ENCODE data around the gene SRM.
"Not testable (repeated sequence)": the region's sequence is repeated elsewhere in the genome, so short reads cannot be mapped to it uniquely, and the experiment has no call there.

Gene SRM

GRCh38 chr1:11045428-11046269 is 14.2 kb downstream of the SRM start:
- DNase-seq: no peak
- Histone ChIP-seq H3K27me3 (replicated peaks; ENCODE audit: control insufficient read depth, insufficient read depth, low read length, poor library complexity, severe bottlenecking) (no peaks in the 10 kb centered on the region), H3K27ac (ENCODE audit: insufficient read depth, low read length, poor library complexity, severe bottlenecking) (no peak overlapping the region), H3K36me3 (ENCODE audit: control insufficient read depth, insufficient read depth, low read length) (no peaks in the 10 kb centered on the region), H3K4me3 (ENCODE audit: insufficient read depth, low read depth, low read length, poor library complexity, severe bottlenecking) (no peak overlapping the region), H3K9me3 (ENCODE audit: control insufficient read depth, low read length) (no peaks in the 10 kb centered on the region), H3K4me1 (ENCODE audit: control insufficient read depth, insufficient read depth, low read length, poor library complexity, severe bottlenecking) (no peaks in the 10 kb centered on the region)

- no peaks in the 10 kb centered on the region for H3K27me3 ChIP-seq (replicated peaks; ENCODE audit: control insufficient read depth, insufficient read depth, low read length, poor library complexity, severe bottlenecking)
These were observed 14.9 kb downstream of the SRM start for GRCh38 chr1:11044849-11045427.

GRCh38 chr1:11044086-11044848 is 15.6 kb downstream of the SRM start:
- Histone ChIP-seq H3K4me1 (ENCODE audit: control insufficient read depth, insufficient read depth, low read length, poor library complexity, severe bottlenecking) (no peaks in the 10 kb centered on the region), H3K27ac (ENCODE audit: insufficient read depth, low read length, poor library complexity, severe bottlenecking) (no peak overlapping the region), H3K36me3 (ENCODE audit: control insufficient read depth, insufficient read depth, low read length) (no peaks in the 10 kb centered on the region), H3K9me3 (ENCODE audit: control insufficient read depth, low read length) (no peaks in the 10 kb centered on the region), H3K4me3 (ENCODE audit: insufficient read depth, low read depth, low read length, poor library complexity, severe bottlenecking) (no peak overlapping the region), H3K27me3 (replicated peaks; ENCODE audit: control insufficient read depth, insufficient read depth, low read length, poor library complexity, severe bottlenecking) (no peaks in the 10 kb centered on the region)
- DNase-seq: no peak

More at GRCh38 chr1:11044849-11045427, 14.9 kb downstream of the SRM start:
- Histone ChIP-seq H3K4me1 (ENCODE audit: control insufficient read depth, insufficient read depth, low read length, poor library complexity, severe bottlenecking) (no peaks in the 10 kb centered on the region), H3K4me3 (ENCODE audit: insufficient read depth, low read depth, low read length, poor library complexity, severe bottlenecking) (no peak overlapping the region), H3K27ac (ENCODE audit: insufficient read depth, low read length, poor library complexity, severe bottlenecking) (no peak overlapping the region), H3K36me3 (ENCODE audit: control insufficient read depth, insufficient read depth, low read length) (no peaks in the 10 kb centered on the region), H3K9me3 (ENCODE audit: control insufficient read depth, low read length) (no peaks in the 10 kb centered on the region)
- DNase-seq: no peak

- no peak overlapping the region for H3K4me3 ChIP-seq (ENCODE audit: insufficient read depth, low read depth, low read length, poor library complexity, severe bottlenecking)
- H3K4me1 ChIP-seq (ENCODE audit: control insufficient read depth, insufficient read depth, low read length, poor library complexity, severe bottlenecking): no peaks in the 10 kb centered on the region
- H3K27ac ChIP-seq (ENCODE audit: insufficient read depth, low read length, poor library complexity, severe bottlenecking): no peak overlapping the region
- DNase-seq: no peak
- H3K9me3 ChIP-seq (ENCODE audit: control insufficient read depth, low read length): no peaks in the 10 kb centered on the region
- no peaks in the 10 kb centered on the region for H3K27me3 ChIP-seq (replicated peaks; ENCODE audit: control insufficient read depth, insufficient read depth, low read length, poor library complexity, severe bottlenecking)
- no peaks in the 10 kb centered on the region for H3K36me3 ChIP-seq (ENCODE audit: control insufficient read depth, insufficient read depth, low read length)
These were observed 16.6 kb downstream of the SRM start for GRCh38 chr1:11042995-11043874.

GRCh38 chr1:11042065-11042464 is 17.8 kb downstream of the SRM start:
- no peaks in the 10 kb centered on the region for H3K27me3 ChIP-seq (replicated peaks; ENCODE audit: control insufficient read depth, insufficient read depth, low read length, poor library complexity, severe bottlenecking)
- H3K4me3 ChIP-seq (ENCODE audit: insufficient read depth, low read depth, low read length, poor library complexity, severe bottlenecking): no peak overlapping the region
- H3K27ac ChIP-seq (ENCODE audit: insufficient read depth, low read length, poor library complexity, severe bottlenecking): no peak overlapping the region
- H3K4me1 ChIP-seq (ENCODE audit: control insufficient read depth, insufficient read depth, low read length, poor library complexity, severe bottlenecking): no peaks in the 10 kb centered on the region
- no peak for DNase-seq
- no peaks in the 10 kb centered on the region for H3K9me3 ChIP-seq (ENCODE audit: control insufficient read depth, low read length)
- no peaks in the 10 kb centered on the region for H3K36me3 ChIP-seq (ENCODE audit: control insufficient read depth, insufficient read depth, low read length)

- Histone ChIP-seq H3K9me3 (ENCODE audit: control insufficient read depth, low read length) (no peaks in the 10 kb centered on the region), H3K27me3 (replicated peaks; ENCODE audit: control insufficient read depth, insufficient read depth, low read length, poor library complexity, severe bottlenecking) (no peaks in the 10 kb centered on the region), H3K36me3 (ENCODE audit: control insufficient read depth, insufficient read depth, low read length) (no peaks in the 10 kb centered on the region), H3K27ac (ENCODE audit: insufficient read depth, low read length, poor library complexity, severe bottlenecking) (no peak overlapping the region), H3K4me3 (ENCODE audit: insufficient read depth, low read depth, low read length, poor library complexity, severe bottlenecking) (no peak overlapping the region), H3K4me1 (ENCODE audit: control insufficient read depth, insufficient read depth, low read length, poor library complexity, severe bottlenecking) (no peaks in the 10 kb centered on the region)
- no peak for DNase-seq
These were observed 18.8 kb downstream of the SRM start for GRCh38 chr1:11041048-11041447.

- H3K27me3 ChIP-seq (replicated peaks; ENCODE audit: control insufficient read depth, insufficient read depth, low read length, poor library complexity, severe bottlenecking); DNase-seq; H3K27ac ChIP-seq (ENCODE audit: insufficient read depth, low read length, poor library complexity, severe bottlenecking); H3K9me3 ChIP-seq (ENCODE audit: control insufficient read depth, low read length); H3K36me3 ChIP-seq (ENCODE audit: control insufficient read depth, insufficient read depth, low read length); H3K4me3 ChIP-seq (ENCODE audit: insufficient read depth, low read depth, low read length, poor library complexity, severe bottlenecking); H3K4me1 ChIP-seq (ENCODE audit: control insufficient read depth, insufficient read depth, low read length, poor library complexity, severe bottlenecking): not testable (repeated sequence)
These were observed 19.8 kb downstream of the SRM start for GRCh38 chr1:11040105-11040429.

- Histone ChIP-seq H3K36me3 (ENCODE audit: control insufficient read depth, insufficient read depth, low read length) (no peaks in the 10 kb centered on the region), H3K9me3 (ENCODE audit: control insufficient read depth, low read length) (no peaks in the 10 kb centered on the region), H3K4me3 (ENCODE audit: insufficient read depth, low read depth, low read length, poor library complexity, severe bottlenecking) (no peak overlapping the region), H3K4me1 (ENCODE audit: control insufficient read depth, insufficient read depth, low read length, poor library complexity, severe bottlenecking) (no peaks in the 10 kb centered on the region), H3K27ac (ENCODE audit: insufficient read depth, low read length, poor library complexity, severe bottlenecking) (no peak overlapping the region), H3K27me3 (replicated peaks; ENCODE audit: control insufficient read depth, insufficient read depth, low read length, poor library complexity, severe bottlenecking) (no peaks in the 10 kb centered on the region)
- DNase-seq: no peak
These were observed 20.3 kb downstream of the SRM start for GRCh38 chr1:11039351-11040104.

- Histone ChIP-seq H3K4me3 (ENCODE audit: insufficient read depth, low read depth, low read length, poor library complexity, severe bottlenecking) (no peak overlapping the region), H3K9me3 (ENCODE audit: control insufficient read depth, low read length) (no peaks in the 10 kb centered on the region), H3K27me3 (replicated peaks; ENCODE audit: control insufficient read depth, insufficient read depth, low read length, poor library complexity, severe bottlenecking) (no peaks in the 10 kb centered on the region), H3K36me3 (ENCODE audit: control insufficient read depth, insufficient read depth, low read length) (no peaks in the 10 kb centered on the region), H3K4me1 (ENCODE audit: control insufficient read depth, insufficient read depth, low read length, poor library complexity, severe bottlenecking) (no peaks in the 10 kb centered on the region), H3K27ac (ENCODE audit: insufficient read depth, low read length, poor library complexity, severe bottlenecking) (no peak overlapping the region)
- peak; percentile 65 to 81 (median 73) for DNase-seq
These were observed 22.1 kb downstream of the SRM start for GRCh38 chr1:11037740-11038182.
